GM12892 (cell line): Measurements from ENCODE around the gene TMEM132E.

Source experiments
- DNase-seq: peaks from one replicate; pipeline ENCODE4 v3.0.0; 2011; ENCODE audit not compliant: insufficient read length
- FAIRE-seq: peaks from 2 replicates; lab custom pipeline; 2011; peaks lifted over from hg19 to GRCh38; lab: Jason Lieb, UNC
- POLR2A ChIP-seq: IDR thresholded peaks from 2 replicates; pipeline ENCODE4 v1.6.1; 2011; ENCODE audit warnings: low read depth, low read length, control low read depth
- POLR2AphosphoS5 ChIP-seq: IDR thresholded peaks from 2 replicates; pipeline ENCODE4 v1.6.1; 2011; ENCODE audit warnings: low read depth, low read length, control low read depth
- TAF1 ChIP-seq: IDR thresholded peaks from 2 replicates; pipeline ENCODE4 v1.6.1; 2011; ENCODE audit warnings: low read depth, mild to moderate bottlenecking, control low read depth, low read length, borderline replicate concordance

The TMEM132E gene

DNA sequence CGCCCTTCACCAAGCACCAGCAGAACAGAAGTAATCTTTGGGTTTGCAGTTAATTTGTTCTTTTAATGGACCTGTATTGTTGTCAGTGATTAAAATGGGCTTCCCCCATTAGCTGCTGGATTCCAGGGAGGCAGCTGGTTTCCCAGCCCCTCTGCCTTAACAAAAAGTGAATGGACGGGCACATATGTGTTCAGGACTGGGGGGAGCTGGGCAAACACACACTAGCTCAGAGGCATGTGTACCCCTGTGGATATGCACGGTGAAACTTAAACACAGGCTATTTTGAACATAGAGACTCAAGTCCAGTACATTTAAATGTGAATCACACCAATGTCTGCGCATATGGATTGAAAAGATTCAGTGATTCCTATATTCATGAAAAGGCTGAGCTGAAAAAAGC is 25.5 kb upstream of the TMEM132E start:
- no peak for FAIRE-seq
- DNase-seq, result no peak
- no peak for TF ChIP-seq TAF1
- no peak for TF ChIP-seq POLR2A
- no peak for TF ChIP-seq POLR2AphosphoS5

DNA sequence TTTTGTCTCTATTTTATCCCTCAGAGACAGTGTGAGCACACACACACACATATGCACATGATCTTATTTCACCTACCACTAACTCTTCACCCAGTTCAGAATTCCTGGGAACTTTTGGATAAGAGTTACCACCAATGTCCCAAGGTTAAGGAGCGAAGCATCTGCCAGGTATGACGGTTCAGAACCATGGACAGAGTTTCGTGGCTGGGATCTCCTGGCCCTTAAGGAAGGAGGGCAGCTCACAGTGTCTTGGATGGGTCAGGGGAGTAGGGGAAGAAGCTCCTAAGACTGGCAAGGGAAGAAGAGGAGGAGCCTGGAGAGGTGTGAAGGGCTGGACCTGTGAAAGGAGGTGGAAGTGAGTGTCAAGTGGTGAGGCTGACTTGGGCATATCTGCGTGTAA is 23.0 kb upstream of the TMEM132E start:
- DNase-seq, result no peak
- no peak for FAIRE-seq
- TF ChIP-seq TAF1, result no peak
- no peak for TF ChIP-seq POLR2A
- TF ChIP-seq POLR2AphosphoS5, result no peak

DNA sequence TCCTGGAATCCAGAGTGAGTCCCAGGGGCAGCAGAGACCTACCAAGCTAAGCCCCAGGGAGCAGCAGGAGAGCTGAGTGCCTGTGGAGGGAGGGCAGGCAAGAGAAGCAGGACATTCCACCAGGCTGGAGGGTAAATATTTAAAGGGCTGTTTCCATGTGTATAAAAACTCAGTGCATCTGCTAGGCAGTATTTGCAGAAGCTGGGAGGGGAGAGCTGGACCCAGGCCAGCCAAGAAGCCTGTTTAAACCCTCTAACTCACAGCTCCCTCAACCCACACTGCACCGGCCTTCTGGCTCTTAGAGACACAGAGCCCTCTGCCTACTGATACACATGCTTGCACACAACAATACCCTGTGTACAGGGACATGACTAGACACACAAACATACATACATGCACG is 22.5 kb upstream of the TMEM132E start:
- no peak for FAIRE-seq
- no peak for TF ChIP-seq TAF1
- TF ChIP-seq POLR2AphosphoS5, result no peak
- TF ChIP-seq POLR2A, result no peak
- DNase-seq, result no peak

DNA sequence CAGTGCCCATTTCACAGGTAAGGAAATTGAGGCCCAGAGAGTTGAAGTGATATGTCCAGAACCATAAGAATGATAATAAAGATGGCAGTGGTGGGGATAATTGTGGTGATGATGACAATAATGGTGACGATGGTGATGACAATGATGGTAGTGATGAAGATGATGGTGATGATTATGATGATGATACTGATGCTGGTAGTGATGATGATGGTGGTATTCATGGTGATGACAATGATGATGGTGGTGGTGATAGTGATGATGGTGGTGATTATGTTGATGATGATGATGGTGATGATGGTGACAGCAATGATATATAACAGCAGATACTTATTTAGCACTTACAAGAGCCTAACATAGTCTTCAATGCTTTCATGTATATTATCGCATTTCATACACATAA is 18.1 kb upstream of the TMEM132E start:
- DNase-seq (no peak), FAIRE-seq (no peak)
- TF ChIP-seq POLR2AphosphoS5 (no peak), TAF1 (no peak), POLR2A (no peak)

DNA sequence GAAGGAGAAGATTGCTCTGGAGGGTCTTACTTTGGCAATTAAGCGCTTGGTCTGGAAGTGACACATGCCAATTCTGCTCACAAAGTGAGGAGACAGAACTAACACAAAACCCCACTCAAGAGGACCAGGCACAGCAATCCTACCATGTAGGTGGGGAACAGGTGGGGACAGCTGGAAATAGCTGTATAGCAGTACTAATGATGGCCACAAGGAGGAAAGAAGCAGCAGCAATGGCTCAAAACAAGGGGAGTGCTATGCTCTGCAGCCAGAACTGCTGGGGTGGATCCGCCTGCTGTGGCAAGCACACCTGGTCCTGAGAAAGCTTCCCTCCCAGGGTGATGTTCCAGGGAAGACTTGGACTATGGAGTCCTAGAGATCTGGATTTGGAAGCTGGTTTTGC is 17.0 kb upstream of the TMEM132E start:
- FAIRE-seq (no peak), DNase-seq (no peak)
- TF ChIP-seq POLR2A (no peak), POLR2AphosphoS5 (no peak), TAF1 (no peak)

DNA sequence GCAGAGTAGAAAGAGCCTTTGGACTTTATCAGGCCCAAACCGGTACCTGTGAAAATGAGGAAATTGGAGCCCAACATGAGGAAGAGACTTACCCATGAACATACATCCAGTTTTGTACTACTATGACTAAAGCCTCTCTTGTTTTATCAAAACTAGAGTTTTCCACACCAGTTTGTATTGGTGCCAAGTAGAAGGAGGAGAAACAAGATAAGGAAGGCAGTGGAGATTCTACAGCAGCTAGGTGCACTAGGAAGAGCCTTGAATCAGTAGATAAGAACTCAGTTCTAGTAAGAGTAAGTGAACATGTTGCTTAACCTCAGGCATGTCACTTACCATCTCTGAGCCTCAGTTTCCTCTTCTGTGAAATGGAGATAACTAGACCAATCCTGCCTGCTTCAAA is 13.7 kb upstream of the TMEM132E start:
- DNase-seq, result no peak
- FAIRE-seq, result no peak
- TF ChIP-seq TAF1, result no peak
- TF ChIP-seq POLR2AphosphoS5, result no peak
- no peak for TF ChIP-seq POLR2A

DNA sequence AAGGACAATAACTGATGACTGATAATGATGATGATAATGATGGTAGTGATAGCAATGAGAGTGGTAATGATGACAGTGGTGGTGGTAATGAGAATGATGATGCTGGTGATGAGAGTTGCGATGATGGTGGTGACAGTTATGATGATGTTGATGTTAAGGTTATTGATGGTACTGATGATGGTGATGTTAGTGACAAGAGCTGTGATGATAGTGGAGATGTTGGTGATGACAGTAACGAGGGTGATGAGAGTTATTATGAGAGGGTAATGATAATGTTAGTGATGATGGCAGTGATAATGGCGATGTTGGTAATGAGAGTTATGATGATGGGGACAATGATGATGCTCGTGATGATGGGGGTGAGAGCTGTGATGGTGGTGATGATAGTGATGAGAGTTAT is 13.2 kb upstream of the TMEM132E start:
- no peak for TF ChIP-seq POLR2AphosphoS5
- no peak for TF ChIP-seq TAF1
- DNase-seq (no peak), FAIRE-seq (no peak)

DNA sequence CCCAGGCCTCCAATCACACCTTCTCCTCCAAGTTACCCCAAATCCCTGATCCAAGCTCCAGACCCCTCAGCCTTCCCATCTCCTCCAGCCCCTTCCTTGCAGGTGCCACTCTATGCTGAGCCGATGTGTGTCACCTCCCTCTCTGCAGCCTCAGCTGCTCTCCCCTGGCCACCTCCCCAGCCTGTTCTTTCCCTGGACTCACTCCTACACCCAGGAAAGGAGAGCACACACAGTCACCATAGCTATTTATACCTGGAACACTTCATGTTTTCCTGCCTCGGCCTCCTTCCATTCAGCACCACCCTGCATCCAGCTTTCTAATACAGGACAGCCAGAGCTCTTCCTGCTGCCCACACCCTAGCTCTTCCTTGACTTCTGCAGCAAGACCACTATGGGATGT is 12.5 kb upstream of the TMEM132E start:
- TF ChIP-seq TAF1, result no peak
- TF ChIP-seq POLR2AphosphoS5, result no peak
- TF ChIP-seq POLR2A, result no peak
- FAIRE-seq (no peak), DNase-seq (no peak)

DNA sequence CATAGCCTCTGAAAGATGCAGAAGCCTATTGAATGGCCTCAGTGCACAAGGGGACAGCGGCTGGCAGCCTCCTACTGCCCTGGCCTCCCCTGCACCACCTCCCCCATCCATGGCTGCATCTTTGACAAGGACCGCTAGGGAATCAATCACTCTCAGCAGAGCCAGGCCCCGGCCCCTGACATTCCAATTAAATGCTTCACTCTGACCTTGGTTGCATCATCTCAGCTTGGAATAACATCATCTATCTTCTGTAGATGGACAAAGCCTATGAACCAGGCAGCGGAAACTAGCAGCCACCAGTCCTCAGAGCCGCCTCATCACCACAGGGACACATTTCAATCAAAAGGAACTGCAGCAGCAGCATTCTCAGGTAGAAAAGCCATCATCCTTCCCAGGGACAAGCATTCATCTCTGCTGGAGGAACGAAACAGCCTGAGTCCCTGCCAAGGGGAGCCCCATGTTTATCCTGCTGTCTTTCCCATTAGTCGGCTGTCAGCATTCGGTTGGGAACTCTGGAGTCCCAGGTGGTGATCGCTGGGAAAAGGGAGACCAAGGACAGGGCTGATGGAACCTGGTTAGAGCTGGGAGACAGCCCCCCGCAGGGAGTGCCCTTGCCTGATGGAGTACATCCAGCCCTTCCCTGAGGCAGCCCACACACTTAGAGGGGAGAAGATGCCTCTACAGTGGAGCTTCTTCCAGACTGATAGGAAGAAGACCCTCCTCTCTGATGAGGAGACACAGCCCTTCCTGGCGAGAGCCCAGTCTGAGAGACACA is 11.5 kb upstream of the TMEM132E start:
- DNase-seq (no peak), FAIRE-seq (no peak)
- TF ChIP-seq POLR2AphosphoS5 (no peak), POLR2A (no peak)

DNA sequence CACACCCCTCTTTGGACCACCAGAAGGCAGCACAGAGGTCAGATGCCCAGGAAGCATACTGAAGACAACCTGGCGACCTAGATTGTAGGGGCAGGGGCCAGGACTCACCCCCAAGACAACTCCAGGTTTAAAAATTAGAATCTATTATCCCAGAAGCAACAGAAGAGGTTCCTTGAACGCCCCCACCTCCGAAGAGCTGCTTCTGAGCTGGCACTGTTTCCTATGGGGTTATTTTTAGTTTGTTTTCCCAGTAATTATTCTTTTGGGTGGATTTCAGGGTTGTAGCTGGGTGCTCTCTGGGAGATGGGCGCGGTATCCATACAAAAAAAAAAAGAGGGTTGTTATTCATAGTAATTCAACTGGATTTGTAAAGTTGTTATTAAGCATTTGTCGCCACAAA is 10.4 kb upstream of the TMEM132E start:
- TF ChIP-seq TAF1 (no peak), POLR2A (no peak), POLR2AphosphoS5 (no peak)
- FAIRE-seq (no peak), DNase-seq (no peak)

DNA sequence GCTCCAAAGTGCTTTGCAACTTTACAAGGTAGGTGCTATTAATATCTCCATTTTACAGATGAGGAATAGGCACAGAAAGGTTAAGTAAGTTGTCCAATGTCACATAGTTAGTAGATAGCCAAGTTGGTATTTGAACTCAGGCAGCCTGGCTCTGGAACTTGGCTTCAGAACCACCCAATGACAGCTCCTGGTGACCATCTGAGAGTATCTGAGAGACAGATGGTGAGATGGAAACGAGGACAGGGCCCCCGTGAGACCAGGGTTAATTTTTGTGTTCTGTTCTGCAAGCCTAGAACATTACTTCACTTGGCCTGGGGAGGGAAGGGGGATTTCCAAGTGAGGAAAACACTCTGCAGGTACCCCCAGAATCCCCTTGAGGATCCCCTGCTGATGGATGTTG is 9.8 kb upstream of the TMEM132E start:
- no peak for FAIRE-seq
- no peak for DNase-seq
- TF ChIP-seq POLR2A (no peak), TAF1 (no peak), POLR2AphosphoS5 (no peak)

DNA sequence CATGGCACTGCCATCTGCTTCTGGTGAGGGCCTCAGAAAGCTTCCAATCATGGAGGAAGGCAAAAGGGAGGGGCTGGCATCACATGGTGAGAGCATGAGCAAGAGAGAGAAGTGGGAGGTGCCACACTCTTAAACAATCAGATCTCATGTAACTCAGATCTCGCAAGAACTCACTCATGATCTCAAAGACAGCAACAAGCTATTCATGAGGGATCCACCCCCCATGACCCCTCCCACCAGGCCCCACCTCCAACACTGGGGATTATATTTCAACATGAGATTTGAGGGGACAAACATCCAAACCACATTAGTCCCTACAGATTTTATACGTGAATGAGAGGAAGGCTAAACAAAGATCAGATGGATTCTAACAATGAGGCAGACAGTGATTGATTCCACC is 8.9 kb upstream of the TMEM132E start:
- FAIRE-seq, result no peak
- DNase-seq, result no peak
- TF ChIP-seq TAF1, result no peak
- TF ChIP-seq POLR2AphosphoS5, result no peak
- TF ChIP-seq POLR2A, result no peak

DNA sequence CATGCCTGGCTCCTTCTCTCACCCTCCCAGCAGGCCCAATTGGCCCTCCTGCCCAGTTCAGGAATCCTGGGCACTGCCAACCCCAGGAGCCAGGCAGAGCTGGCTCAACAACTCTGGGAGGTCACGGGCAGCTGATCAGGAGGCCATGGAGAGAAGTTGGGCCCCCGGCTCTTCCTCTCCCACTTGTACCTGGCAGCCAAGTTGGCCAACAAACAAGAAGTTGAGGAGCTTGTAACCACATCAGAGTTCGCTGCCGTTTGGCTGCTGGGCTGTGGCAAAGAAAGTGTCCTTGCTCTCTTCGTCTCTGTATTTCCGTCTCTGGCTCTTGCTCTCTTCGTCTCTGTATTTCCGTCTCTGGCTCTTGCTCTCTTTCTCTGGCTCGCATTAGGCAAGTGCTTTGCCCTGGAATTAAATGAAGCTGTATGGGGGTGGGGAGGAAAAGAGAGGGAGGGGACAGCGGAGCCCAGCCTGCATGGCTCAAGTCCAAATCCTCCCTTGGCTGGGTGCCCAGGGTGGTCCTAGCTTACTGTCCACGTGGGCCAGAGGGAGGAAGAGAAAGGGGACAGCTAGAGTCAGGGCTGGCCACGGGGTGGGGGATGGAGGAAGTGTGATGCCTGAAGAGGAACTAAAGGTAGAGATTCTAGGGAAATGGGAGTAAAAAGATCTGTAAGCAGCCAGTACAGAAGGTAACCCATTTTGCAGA is 7.8 kb upstream of the TMEM132E start:
- DNase-seq (no peak), FAIRE-seq (no peak)
- TF ChIP-seq POLR2AphosphoS5 (no peak), POLR2A (no peak), TAF1 (no peak)

DNA sequence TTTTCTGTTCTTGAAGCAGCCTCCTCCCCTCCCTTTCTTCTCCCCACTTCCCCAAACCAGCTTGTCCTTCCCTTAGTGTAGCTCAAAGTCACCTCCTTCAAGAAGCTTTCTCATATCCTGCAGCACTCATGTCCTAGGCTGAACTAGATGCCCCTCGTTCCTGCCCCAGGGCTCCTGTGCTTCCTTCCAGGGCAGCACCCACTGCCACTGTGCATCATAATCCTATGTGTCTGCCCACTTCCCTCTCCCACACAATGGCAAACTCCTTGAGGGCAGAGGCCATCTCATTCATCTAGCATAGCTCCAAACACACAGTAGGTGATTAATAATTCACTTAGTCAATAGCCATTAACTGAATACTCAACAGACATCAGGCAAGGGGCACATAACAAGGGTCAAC is 6.9 kb upstream of the TMEM132E start:
- FAIRE-seq (no peak), DNase-seq (no peak)
- no peak for TF ChIP-seq POLR2A
- TF ChIP-seq TAF1, result no peak
- TF ChIP-seq POLR2AphosphoS5, result no peak
